ENCODE results near the gene SZT2.

The SZT2 gene

DNA sequence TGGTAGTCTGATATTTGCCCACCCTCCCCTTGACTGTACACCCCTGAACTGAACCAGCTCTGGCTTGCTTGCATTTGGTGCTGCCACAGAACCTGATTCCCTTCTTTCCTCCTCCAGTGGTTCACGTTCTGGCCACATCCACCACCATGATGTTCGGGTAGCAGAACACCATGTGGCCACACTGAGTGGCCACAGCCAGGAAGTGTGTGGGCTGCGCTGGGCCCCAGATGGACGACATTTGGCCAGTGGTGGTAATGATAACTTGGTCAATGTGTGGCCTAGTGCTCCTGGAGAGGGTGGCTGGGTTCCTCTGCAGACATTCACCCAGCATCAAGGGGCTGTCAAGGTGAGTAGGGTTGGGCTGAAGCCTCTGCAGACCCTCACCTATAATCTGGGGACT is 29.1 kb upstream of the SZT2 start:
- ChIA-PET CTCF (interaction anchor here (1.2 to 1.7 kb wide), 2 partner anchors 21 to 122 kb away, joined by 3 to 4 read pairs; no protein-coding TSS in a partner anchor), POLR2A (interaction anchor here (1.3 kb wide), 1 partner anchor 28 kb away, joined by 3 read pairs; no protein-coding TSS in a partner anchor)
- Histone ChIP-seq H3K4me3 (ENCODE audit: control insufficient read depth in 1 of 7, extremely low read depth in 1 of 7, insufficient read depth in 4 of 7, low read depth in 2 of 7, low read length in 6 of 7) (peak overlapping the region in 1 of 7 experiments; percentile 93), H3K36me3 (ENCODE audit: control insufficient read depth in 4 of 4, insufficient read depth in 4 of 4, low read length in 3 of 4) (peaks cover 9 to 59% (median 38%) of the 10 kb centered on the region in 4 experiments), H3K9me3 (ENCODE audit: control extremely low read depth in 1 of 5, control insufficient read depth in 4 of 5, insufficient read depth in 2 of 5, low read depth in 1 of 5, low read length in 4 of 5) (no peaks in the 10 kb centered on the region), H3K27ac (ENCODE audit: insufficient read depth in 1 of 2, low read depth in 1 of 2, low read length in 2 of 2, poor library complexity in 1 of 2, severe bottlenecking in 2 of 2) (peak overlapping the region in 1 of 2 experiments; percentile 59), H3K27me3 (replicated peaks in 2 of 5; ENCODE audit: control insufficient read depth in 4 of 5, insufficient read depth in 5 of 5, low read length in 4 of 5) (no peaks in the 10 kb centered on the region), H3K4me1 (ENCODE audit: control extremely low read depth in 1 of 4, control insufficient read depth in 4 of 4, insufficient read depth in 4 of 4, low read length in 3 of 4) (peaks cover 2 to 33% (median 24%) of the 10 kb centered on the region in 4 experiments)
- WGBS (ENCODE audit: insufficient coverage) = 80% methylated on average over 1 of the region's 4 CpGs
- DNase-seq = no peak

DNA sequence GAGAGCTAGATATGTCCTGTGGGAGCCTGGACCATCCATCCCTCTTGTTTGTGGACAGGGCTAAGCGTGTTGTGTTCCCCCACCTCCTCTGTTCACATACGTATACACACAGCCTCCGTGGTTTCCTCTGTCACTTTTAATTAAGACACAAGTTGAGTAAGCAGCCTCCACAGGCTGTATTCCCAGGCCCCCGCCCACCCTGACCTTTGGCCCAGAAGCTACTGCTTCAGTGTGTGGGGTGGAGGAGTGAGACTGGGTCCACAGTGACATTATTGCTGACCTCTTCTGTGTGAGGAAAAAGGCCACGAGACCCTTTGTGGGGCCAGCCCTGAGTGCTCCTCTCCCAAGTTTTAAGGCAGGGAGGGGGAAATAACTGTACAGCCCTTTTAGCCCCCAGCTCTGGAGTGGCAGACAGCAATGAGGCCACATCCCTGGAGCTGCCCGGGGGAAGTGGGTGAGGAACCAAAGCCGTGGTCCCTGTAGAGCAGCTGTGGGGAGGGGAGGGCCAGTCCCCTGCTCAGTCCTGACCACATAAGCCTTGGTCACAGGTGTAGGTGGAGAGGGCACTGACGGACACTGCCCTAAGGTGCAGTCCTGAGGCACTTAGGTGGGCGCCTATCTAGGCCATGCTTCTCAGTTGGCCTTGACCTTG is 26.3 kb upstream of the SZT2 start:
- peaks cover 2 to 42% (median 34%) of the 10 kb centered on the region in 4 experiments for H3K4me1 ChIP-seq (ENCODE audit: control extremely low read depth in 1 of 4, control insufficient read depth in 4 of 4, insufficient read depth in 4 of 4, low read length in 3 of 4)
- ChIA-PET POLR2A (no interaction called here), CTCF (interaction anchor here (1.1 to 1.4 kb wide), 2 partner anchors 25 kb away, joined by 3 to 4 read pairs; no protein-coding TSS in a partner anchor)
- H3K9me3 ChIP-seq (ENCODE audit: control extremely low read depth in 1 of 5, control insufficient read depth in 4 of 5, insufficient read depth in 2 of 5, low read depth in 1 of 5, low read length in 4 of 5) = no peaks in the 10 kb centered on the region
- no peak overlapping the region for H3K4me3 ChIP-seq (ENCODE audit: control insufficient read depth in 1 of 7, extremely low read depth in 1 of 7, insufficient read depth in 4 of 7, low read depth in 2 of 7, low read length in 6 of 7)
- WGBS (ENCODE audit: insufficient coverage) = 100% methylated on average over 4 of the region's 9 CpGs
- H3K27me3 ChIP-seq (replicated peaks in 2 of 5; ENCODE audit: control insufficient read depth in 4 of 5, insufficient read depth in 5 of 5, low read length in 4 of 5) = no peaks in the 10 kb centered on the region
- H3K27ac ChIP-seq (ENCODE audit: insufficient read depth in 1 of 2, low read depth in 1 of 2, low read length in 2 of 2, poor library complexity in 1 of 2, severe bottlenecking in 2 of 2) = peak overlapping the region in 1 of 2 experiments; percentile 11
- DNase-seq = no peak
- peaks cover 9 to 63% (median 38%) of the 10 kb centered on the region in 4 experiments for H3K36me3 ChIP-seq (ENCODE audit: control insufficient read depth in 4 of 4, insufficient read depth in 4 of 4, low read length in 3 of 4)

GRCh38 chr1:43363935-43364525 is 25.7 kb upstream of the SZT2 start:
- ChIA-PET POLR2A (no interaction called here), CTCF (interaction anchor here (1.1 to 1.4 kb wide), 2 partner anchors 24 to 25 kb away, joined by 3 to 4 read pairs; no protein-coding TSS in a partner anchor)
- Histone ChIP-seq H3K4me1 (ENCODE audit: control extremely low read depth in 1 of 4, control insufficient read depth in 4 of 4, insufficient read depth in 4 of 4, low read length in 3 of 4) (peaks cover 7 to 48% (median 38%) of the 10 kb centered on the region in 4 experiments), H3K9me3 (ENCODE audit: control extremely low read depth in 1 of 5, control insufficient read depth in 4 of 5, insufficient read depth in 2 of 5, low read depth in 1 of 5, low read length in 4 of 5) (no peaks in the 10 kb centered on the region), H3K27me3 (replicated peaks in 2 of 5; ENCODE audit: control insufficient read depth in 4 of 5, insufficient read depth in 5 of 5, low read length in 4 of 5) (no peaks in the 10 kb centered on the region), H3K27ac (ENCODE audit: insufficient read depth in 1 of 2, low read depth in 1 of 2, low read length in 2 of 2, poor library complexity in 1 of 2, severe bottlenecking in 2 of 2) (no peak overlapping the region), H3K4me3 (ENCODE audit: control insufficient read depth in 1 of 7, extremely low read depth in 1 of 7, insufficient read depth in 4 of 7, low read depth in 2 of 7, low read length in 6 of 7) (no peak overlapping the region), H3K36me3 (ENCODE audit: control insufficient read depth in 4 of 4, insufficient read depth in 4 of 4, low read length in 3 of 4) (peaks cover 9 to 63% (median 38%) of the 10 kb centered on the region in 4 experiments)
- WGBS (ENCODE audit: insufficient coverage) = 100% methylated on average over 5 of the region's 5 CpGs
- DNase-seq = no peak

DNA sequence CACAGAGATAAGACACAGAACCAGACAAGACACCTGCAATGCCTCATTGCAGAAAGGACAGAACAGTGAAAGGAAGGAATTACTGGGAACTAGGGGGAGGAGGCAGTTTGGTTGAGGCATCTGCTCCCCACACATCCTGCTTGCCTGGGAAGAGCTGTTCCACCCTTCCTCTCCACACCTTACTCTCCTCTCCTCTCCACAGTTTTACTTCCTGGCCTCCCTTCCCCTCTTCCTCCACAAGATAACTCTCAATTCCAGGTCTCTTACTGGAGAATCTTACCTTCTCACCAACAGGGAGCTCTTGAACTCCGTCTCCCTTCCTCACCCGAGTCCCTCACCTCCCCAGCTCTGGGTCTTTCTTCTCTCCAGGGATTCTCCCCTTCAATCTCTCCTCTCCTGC is 24.0 kb upstream of the SZT2 start:
- H3K27me3 ChIP-seq (replicated peaks in 2 of 5; ENCODE audit: control insufficient read depth in 4 of 5, insufficient read depth in 5 of 5, low read length in 4 of 5) = no peaks in the 10 kb centered on the region
- CTCF ChIA-PET = no interaction called here
- DNase-seq = no peak
- POLR2A ChIA-PET = interaction anchor here (0.6 kb wide), 1 partner anchor 40 kb away, joined by 3 read pairs; no protein-coding TSS in a partner anchor
- H3K4me3 ChIP-seq (ENCODE audit: control insufficient read depth in 1 of 7, extremely low read depth in 1 of 7, insufficient read depth in 4 of 7, low read depth in 2 of 7, low read length in 6 of 7) = peak overlapping the region in 1 of 7 experiments; percentile 80
- no peak overlapping the region for H3K27ac ChIP-seq (ENCODE audit: insufficient read depth in 1 of 2, low read depth in 1 of 2, low read length in 2 of 2, poor library complexity in 1 of 2, severe bottlenecking in 2 of 2)
- 95% methylated on average over 2 of the region's 2 CpGs for WGBS (ENCODE audit: insufficient coverage)
- peaks cover 5 to 32% (median 24%) of the 10 kb centered on the region in 4 experiments for H3K4me1 ChIP-seq (ENCODE audit: control extremely low read depth in 1 of 4, control insufficient read depth in 4 of 4, insufficient read depth in 4 of 4, low read length in 3 of 4)
- H3K9me3 ChIP-seq (ENCODE audit: control extremely low read depth in 1 of 5, control insufficient read depth in 4 of 5, insufficient read depth in 2 of 5, low read depth in 1 of 5, low read length in 4 of 5) = no peaks in the 10 kb centered on the region
- H3K36me3 ChIP-seq (ENCODE audit: control insufficient read depth in 4 of 4, insufficient read depth in 4 of 4, low read length in 3 of 4) = peaks cover 9 to 50% (median 38%) of the 10 kb centered on the region in 4 experiments

DNA sequence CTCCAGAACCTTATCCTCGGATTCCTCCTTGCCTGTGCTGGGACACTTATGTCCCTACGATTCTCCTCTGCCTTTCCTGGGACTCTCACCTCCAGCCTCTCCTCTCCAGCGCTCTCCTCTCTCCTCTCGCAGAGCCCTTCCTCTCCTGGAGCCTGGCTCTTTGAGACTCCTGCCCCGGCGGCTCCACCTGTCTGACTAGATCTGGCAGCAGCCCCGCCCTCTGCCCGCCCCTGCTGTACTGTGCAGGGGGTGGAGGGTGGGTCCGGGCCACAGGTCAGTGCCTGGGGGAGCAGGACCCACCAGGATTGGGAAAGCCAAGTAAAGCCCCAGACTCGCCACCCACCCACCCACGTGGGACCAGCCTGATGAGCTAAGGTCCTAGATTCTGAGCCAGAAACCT is 23.5 kb upstream of the SZT2 start:
- WGBS (ENCODE audit: insufficient coverage) = 97% methylated on average over 7 of the region's 11 CpGs
- peaks cover 5 to 27% (median 23%) of the 10 kb centered on the region in 4 experiments for H3K4me1 ChIP-seq (ENCODE audit: control extremely low read depth in 1 of 4, control insufficient read depth in 4 of 4, insufficient read depth in 4 of 4, low read length in 3 of 4)
- peak overlapping the region in 2 of 7 experiments; percentile 80 to 90 for H3K4me3 ChIP-seq (ENCODE audit: control insufficient read depth in 1 of 7, extremely low read depth in 1 of 7, insufficient read depth in 4 of 7, low read depth in 2 of 7, low read length in 6 of 7)
- H3K9me3 ChIP-seq (ENCODE audit: control extremely low read depth in 1 of 5, control insufficient read depth in 4 of 5, insufficient read depth in 2 of 5, low read depth in 1 of 5, low read length in 4 of 5) = no peaks in the 10 kb centered on the region
- no peaks in the 10 kb centered on the region for H3K27me3 ChIP-seq (replicated peaks in 2 of 5; ENCODE audit: control insufficient read depth in 4 of 5, insufficient read depth in 5 of 5, low read length in 4 of 5)
- ChIA-PET POLR2A (no interaction called here), CTCF (no interaction called here)
- H3K27ac ChIP-seq (ENCODE audit: insufficient read depth in 1 of 2, low read depth in 1 of 2, low read length in 2 of 2, poor library complexity in 1 of 2, severe bottlenecking in 2 of 2) = peak overlapping the region in 1 of 2 experiments; percentile 83
- DNase-seq = no peak
- H3K36me3 ChIP-seq (ENCODE audit: control insufficient read depth in 4 of 4, insufficient read depth in 4 of 4, low read length in 3 of 4) = peaks cover 8 to 45% (median 34%) of the 10 kb centered on the region in 4 experiments

DNA sequence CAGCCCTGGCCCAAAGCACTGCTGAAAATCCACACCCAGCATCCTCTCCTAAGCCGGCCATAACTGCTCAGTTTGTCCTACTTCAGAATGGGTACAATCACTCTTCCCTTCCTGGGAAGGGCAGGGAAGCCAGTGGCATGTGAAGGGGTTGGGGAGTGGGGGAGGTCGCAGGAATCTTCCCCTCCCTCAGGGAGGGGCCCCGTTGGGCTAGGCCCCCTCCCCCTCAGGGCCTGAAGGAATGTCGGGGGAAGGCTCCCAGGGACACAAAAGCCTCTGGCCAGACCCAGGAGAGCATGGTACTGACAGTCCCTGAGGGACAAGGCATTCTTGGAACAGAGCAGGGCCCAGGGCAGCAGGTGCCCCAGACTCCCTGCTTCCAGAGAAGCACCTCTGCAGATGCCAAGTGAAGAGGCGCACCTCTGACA is 23.1 kb upstream of the SZT2 start:
- 57% methylated on average over 5 of the region's 5 CpGs for WGBS (ENCODE audit: insufficient coverage)
- no peak for DNase-seq
- ChIA-PET CTCF (interaction anchor here (1.2 kb wide), 1 partner anchor 9 kb away, joined by 8 read pairs; no protein-coding TSS in a partner anchor), POLR2A (interaction anchor here (0.6 kb wide), 1 partner anchor 117 kb away, joined by 4 read pairs; no protein-coding TSS in a partner anchor)
- Histone ChIP-seq H3K9me3 (ENCODE audit: control extremely low read depth in 1 of 5, control insufficient read depth in 4 of 5, insufficient read depth in 2 of 5, low read depth in 1 of 5, low read length in 4 of 5) (no peaks in the 10 kb centered on the region), H3K27ac (ENCODE audit: insufficient read depth in 1 of 2, low read depth in 1 of 2, low read length in 2 of 2, poor library complexity in 1 of 2, severe bottlenecking in 2 of 2) (peak overlapping the region in 1 of 2 experiments; percentile 83), H3K4me1 (ENCODE audit: control extremely low read depth in 1 of 4, control insufficient read depth in 4 of 4, insufficient read depth in 4 of 4, low read length in 3 of 4) (peaks cover 5 to 25% (median 22%) of the 10 kb centered on the region in 4 experiments), H3K36me3 (ENCODE audit: control insufficient read depth in 4 of 4, insufficient read depth in 4 of 4, low read length in 3 of 4) (peaks cover 5 to 40% (median 30%) of the 10 kb centered on the region in 4 experiments), H3K27me3 (replicated peaks in 2 of 5; ENCODE audit: control insufficient read depth in 4 of 5, insufficient read depth in 5 of 5, low read length in 4 of 5) (no peaks in the 10 kb centered on the region), H3K4me3 (ENCODE audit: control insufficient read depth in 1 of 7, extremely low read depth in 1 of 7, insufficient read depth in 4 of 7, low read depth in 2 of 7, low read length in 6 of 7) (peak overlapping the region; percentile 57 to 90 (median 80))

All from common myeloid progenitor, CD34-positive (primary cell).